ENCODE data around the gene CCDC197.

The CCDC197 gene

DNA sequence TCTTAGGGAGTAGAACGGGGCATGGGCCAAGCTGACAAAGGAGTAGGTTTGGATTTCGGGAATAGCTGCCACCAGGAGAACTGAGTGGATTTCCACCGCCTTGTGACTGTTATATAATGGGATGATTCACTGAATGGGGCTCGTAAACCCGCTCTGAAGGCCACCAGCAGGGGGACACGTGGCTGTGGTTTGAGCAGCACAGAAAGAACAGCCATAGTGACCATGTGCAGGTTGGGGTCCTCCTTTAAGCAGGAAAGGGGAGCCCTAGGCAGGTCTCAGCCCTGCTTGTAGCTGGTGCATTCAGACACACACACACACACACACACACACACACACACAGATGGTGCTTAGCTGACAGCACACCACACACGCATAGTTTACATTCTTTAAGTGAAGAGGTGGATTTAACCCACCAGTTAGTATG, 12.1 kb upstream of the CCDC197 start:
- POLR2A ChIA-PET: no interaction called here
- TF ChIP-seq, protein P1, sequence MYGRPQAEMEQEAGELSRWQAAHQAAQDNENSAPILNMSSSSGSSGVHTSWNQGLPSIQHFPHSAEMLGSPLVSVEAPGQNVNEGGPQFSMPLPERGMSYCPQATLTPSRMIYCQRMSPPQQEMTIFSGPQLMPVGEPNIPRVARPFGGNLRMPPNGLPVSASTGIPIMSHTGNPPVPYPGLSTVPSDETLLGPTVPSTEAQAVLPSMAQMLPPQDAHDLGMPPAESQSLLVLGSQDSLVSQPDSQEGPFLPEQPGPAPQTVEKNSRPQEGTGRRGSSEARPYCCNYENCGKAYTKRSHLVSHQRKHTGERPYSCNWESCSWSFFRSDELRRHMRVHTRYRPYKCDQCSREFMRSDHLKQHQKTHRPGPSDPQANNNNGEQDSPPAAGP (tag by site-specific recombination; IDR thresholded peaks at IDR 0.05): peak; percentile 52; the same call in 1 of the 2 replicates
- TF ChIP-seq, protein P2, sequence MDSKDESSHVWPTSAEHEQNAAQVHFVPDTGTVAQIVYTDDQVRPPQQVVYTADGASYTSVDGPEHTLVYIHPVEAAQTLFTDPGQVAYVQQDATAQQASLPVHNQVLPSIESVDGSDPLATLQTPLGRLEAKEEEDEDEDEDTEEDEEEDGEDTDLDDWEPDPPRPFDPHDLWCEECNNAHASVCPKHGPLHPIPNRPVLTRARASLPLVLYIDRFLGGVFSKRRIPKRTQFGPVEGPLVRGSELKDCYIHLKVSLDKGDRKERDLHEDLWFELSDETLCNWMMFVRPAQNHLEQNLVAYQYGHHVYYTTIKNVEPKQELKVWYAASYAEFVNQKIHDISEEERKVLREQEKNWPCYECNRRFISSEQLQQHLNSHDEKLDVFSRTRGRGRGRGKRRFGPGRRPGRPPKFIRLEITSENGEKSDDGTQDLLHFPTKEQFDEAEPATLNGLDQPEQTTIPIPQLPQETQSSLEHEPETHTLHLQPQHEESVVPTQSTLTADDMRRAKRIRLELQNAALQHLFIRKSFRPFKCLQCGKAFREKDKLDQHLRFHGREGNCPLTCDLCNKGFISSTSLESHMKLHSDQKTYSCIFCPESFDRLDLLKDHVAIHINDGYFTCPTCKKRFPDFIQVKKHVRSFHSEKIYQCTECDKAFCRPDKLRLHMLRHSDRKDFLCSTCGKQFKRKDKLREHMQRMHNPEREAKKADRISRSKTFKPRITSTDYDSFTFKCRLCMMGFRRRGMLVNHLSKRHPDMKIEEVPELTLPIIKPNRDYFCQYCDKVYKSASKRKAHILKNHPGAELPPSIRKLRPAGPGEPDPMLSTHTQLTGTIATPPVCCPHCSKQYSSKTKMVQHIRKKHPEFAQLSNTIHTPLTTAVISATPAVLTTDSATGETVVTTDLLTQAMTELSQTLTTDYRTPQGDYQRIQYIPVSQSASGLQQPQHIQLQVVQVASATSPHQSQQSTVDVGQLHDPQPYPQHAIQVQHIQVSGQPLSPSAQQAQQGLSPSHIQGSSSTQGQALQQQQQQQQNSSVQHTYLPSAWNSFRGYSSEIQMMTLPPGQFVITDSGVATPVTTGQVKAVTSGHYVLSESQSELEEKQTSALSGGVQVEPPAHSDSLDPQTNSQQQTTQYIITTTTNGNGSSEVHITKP (tag by site-specific recombination; IDR thresholded peaks at IDR 0.05): 0 out of 2 replicates have a peak, but pooled peaks have one; percentile 15
- peak; percentile 54; the same call in 1 of the 2 replicates for TF ChIP-seq ZNF394 (tag by site-specific recombination; IDR thresholded peaks at IDR 0.05; ENCODE audit: borderline replicate concordance)
- peak; percentile 82 for TF ChIP-seq ZNF341 (tag by site-specific recombination; IDR thresholded peaks at IDR 0.05; ENCODE audit: low read depth)
- no peak for TF ChIP-seq ZNF10 (tag by site-specific recombination; IDR thresholded peaks at IDR 0.05)
- TF ChIP-seq FEZF1 (tag by site-specific recombination; IDR thresholded peaks at IDR 0.05): peak; percentile 72
- peak; percentile 53; the same call in 1 of the 2 replicates for TF ChIP-seq EGR2 (tag by site-specific recombination; IDR thresholded peaks at IDR 0.05; ENCODE audit: low read depth)
- TF ChIP-seq ZFP37 (tag by site-specific recombination; IDR thresholded peaks at IDR 0.05): 0 out of 2 replicates have a peak, but pooled peaks have one; percentile 39
- TF ChIP-seq ZNF211 (tag by site-specific recombination; IDR thresholded peaks at IDR 0.05; ENCODE audit: low read depth): 0 out of 2 replicates have a peak, but pooled peaks have one; percentile 18
- TF ChIP-seq ZNF335 (tag by site-specific recombination; conservative IDR thresholded peaks at IDR 0.05): 0 out of 2 replicates have a peak, but pooled peaks have one; percentile 34
- no peak for TF ChIP-seq PRDM1 (tag by site-specific recombination; IDR thresholded peaks at IDR 0.05)
- TF ChIP-seq, protein P3, sequence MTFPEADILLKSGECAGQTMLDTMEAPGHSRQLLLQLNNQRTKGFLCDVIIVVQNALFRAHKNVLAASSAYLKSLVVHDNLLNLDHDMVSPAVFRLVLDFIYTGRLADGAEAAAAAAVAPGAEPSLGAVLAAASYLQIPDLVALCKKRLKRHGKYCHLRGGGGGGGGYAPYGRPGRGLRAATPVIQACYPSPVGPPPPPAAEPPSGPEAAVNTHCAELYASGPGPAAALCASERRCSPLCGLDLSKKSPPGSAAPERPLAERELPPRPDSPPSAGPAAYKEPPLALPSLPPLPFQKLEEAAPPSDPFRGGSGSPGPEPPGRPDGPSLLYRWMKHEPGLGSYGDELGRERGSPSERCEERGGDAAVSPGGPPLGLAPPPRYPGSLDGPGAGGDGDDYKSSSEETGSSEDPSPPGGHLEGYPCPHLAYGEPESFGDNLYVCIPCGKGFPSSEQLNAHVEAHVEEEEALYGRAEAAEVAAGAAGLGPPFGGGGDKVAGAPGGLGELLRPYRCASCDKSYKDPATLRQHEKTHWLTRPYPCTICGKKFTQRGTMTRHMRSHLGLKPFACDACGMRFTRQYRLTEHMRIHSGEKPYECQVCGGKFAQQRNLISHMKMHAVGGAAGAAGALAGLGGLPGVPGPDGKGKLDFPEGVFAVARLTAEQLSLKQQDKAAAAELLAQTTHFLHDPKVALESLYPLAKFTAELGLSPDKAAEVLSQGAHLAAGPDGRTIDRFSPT (tag by site-specific recombination; IDR thresholded peaks at IDR 0.05): peak; percentile 28; the same call in 1 of the 2 replicates
- TF ChIP-seq ZNF600 (tag by site-specific recombination; IDR thresholded peaks at IDR 0.05): peak; percentile 71
- 0 out of 2 replicates have a peak, but pooled peaks have one; percentile 17 for TF ChIP-seq ZNF366 (tag by site-specific recombination; conservative IDR thresholded peaks at IDR 0.05)
- TF ChIP-seq ZNF24 (tag by site-specific recombination; IDR thresholded peaks at IDR 0.05): peak; percentile 42; the same call in 1 of the 2 replicates
- peak; percentile 62 for TF ChIP-seq ZIC2 (tag by site-specific recombination; IDR thresholded peaks at IDR 0.05)
- TF ChIP-seq, protein P4, sequence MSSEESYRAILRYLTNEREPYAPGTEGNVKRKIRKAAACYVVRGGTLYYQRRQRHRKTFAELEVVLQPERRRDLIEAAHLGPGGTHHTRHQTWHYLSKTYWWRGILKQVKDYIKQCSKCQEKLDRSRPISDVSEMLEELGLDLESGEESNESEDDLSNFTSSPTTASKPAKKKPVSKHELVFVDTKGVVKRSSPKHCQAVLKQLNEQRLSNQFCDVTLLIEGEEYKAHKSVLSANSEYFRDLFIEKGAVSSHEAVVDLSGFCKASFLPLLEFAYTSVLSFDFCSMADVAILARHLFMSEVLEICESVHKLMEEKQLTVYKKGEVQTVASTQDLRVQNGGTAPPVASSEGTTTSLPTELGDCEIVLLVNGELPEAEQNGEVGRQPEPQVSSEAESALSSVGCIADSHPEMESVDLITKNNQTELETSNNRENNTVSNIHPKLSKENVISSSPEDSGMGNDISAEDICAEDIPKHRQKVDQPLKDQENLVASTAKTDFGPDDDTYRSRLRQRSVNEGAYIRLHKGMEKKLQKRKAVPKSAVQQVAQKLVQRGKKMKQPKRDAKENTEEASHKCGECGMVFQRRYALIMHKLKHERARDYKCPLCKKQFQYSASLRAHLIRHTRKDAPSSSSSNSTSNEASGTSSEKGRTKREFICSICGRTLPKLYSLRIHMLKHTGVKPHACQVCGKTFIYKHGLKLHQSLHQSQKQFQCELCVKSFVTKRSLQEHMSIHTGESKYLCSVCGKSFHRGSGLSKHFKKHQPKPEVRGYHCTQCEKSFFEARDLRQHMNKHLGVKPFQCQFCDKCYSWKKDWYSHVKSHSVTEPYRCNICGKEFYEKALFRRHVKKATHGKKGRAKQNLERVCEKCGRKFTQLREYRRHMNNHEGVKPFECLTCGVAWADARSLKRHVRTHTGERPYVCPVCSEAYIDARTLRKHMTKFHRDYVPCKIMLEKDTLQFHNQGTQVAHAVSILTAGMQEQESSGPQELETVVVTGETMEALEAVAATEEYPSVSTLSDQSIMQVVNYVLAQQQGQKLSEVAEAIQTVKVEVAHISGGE (tag by site-specific recombination; conservative IDR thresholded peaks at IDR 0.05; ENCODE audit: low read depth): no peak
- no peak for TF ChIP-seq OVOL3 (tag by site-specific recombination; IDR thresholded peaks at IDR 0.05)
- TF ChIP-seq GLIS1 (tag by site-specific recombination; IDR thresholded peaks at IDR 0.05): peak; percentile 96
- TF ChIP-seq, protein P5, sequence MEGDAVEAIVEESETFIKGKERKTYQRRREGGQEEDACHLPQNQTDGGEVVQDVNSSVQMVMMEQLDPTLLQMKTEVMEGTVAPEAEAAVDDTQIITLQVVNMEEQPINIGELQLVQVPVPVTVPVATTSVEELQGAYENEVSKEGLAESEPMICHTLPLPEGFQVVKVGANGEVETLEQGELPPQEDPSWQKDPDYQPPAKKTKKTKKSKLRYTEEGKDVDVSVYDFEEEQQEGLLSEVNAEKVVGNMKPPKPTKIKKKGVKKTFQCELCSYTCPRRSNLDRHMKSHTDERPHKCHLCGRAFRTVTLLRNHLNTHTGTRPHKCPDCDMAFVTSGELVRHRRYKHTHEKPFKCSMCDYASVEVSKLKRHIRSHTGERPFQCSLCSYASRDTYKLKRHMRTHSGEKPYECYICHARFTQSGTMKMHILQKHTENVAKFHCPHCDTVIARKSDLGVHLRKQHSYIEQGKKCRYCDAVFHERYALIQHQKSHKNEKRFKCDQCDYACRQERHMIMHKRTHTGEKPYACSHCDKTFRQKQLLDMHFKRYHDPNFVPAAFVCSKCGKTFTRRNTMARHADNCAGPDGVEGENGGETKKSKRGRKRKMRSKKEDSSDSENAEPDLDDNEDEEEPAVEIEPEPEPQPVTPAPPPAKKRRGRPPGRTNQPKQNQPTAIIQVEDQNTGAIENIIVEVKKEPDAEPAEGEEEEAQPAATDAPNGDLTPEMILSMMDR (tag by site-specific recombination; IDR thresholded peaks at IDR 0.05): peak; percentile 82; the same call in 1 of the 2 replicates
- no peak for TF ChIP-seq ZNF585B (tag by site-specific recombination; IDR thresholded peaks at IDR 0.05)
- TF ChIP-seq, protein P6, sequence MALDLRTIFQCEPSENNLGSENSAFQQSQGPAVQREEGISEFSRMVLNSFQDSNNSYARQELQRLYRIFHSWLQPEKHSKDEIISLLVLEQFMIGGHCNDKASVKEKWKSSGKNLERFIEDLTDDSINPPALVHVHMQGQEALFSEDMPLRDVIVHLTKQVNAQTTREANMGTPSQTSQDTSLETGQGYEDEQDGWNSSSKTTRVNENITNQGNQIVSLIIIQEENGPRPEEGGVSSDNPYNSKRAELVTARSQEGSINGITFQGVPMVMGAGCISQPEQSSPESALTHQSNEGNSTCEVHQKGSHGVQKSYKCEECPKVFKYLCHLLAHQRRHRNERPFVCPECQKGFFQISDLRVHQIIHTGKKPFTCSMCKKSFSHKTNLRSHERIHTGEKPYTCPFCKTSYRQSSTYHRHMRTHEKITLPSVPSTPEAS (tag by site-specific recombination; IDR thresholded peaks at IDR 0.05): peak; percentile 22; the same call in 1 of the 2 replicates
- TF ChIP-seq REPIN1 (tag by site-specific recombination; IDR thresholded peaks at IDR 0.05; ENCODE audit: low read depth): no peak
- TF ChIP-seq SP7 (tag by site-specific recombination; IDR thresholded peaks at IDR 0.05): peak; percentile 32; the same call in 1 of the 2 replicates
- TF ChIP-seq ZFHX2 (tag by site-specific recombination; conservative IDR thresholded peaks at IDR 0.05): peak; percentile 81
- CTCF ChIA-PET: interaction anchor here (0.6 to 5.2 kb wide), 11 partner anchors 10 to 235 kb away, joined by 3 to 27 read pairs (median 5); partner anchors contain the start of gene CCDC197
- Histone ChIP-seq H3K9me3 (ENCODE audit: control insufficient read depth, insufficient read depth, low read depth, low read length) (no peaks in the 10 kb centered on the region), H3K36me3 (ENCODE audit: control insufficient read depth in 2 of 2, insufficient read depth in 1 of 2, low read length in 2 of 2) (no peaks in the 10 kb centered on the region), H3K4me3 (ENCODE audit: low read depth, low read length) (no peak overlapping the region), H3K4me1 (ENCODE audit: control insufficient read depth, insufficient read depth, low read length) (no peaks in the 10 kb centered on the region), H3K27ac (ENCODE audit: extremely low read depth, low read depth, low read length) (no peak overlapping the region; the same call in 1 of the 2 replicates)
